Effector memory CD8-positive, alpha-beta T cell (primary cell): Measurements from ENCODE around the gene LIX1L.
A peak's percentile ranks its signal among the peaks of the same experiment; 100 is the strongest.
"Not testable (repeated sequence)": the region's sequence is repeated elsewhere in the genome, so short reads cannot be mapped to it uniquely, and the experiment has no call there.

ENCODE experiments used
- ATAC-seq: fragments of 150-1000 bp; cut with Tn5 transposase; replicated peaks from 2 replicates; pipeline ENCODE4 v1.10.0; 2021; ENCODE audit warnings: mild to moderate bottlenecking, moderate library complexity
- DNase-seq, 3 experiments: peaks; one replicate each; pipeline ENCODE4 v3.0.0; 2021
- H3K27ac Mint-ChIP-seq, 2 donors: one replicate each; pipeline ENCODE4 v1.8.0; 2022; ENCODE audit warnings: mild to moderate bottlenecking in 2 of 2, mixed read lengths in 2 of 2, moderate library complexity in 2 of 2
- H3K27me3 Mint-ChIP-seq, 2 donors: one replicate each; pipeline ENCODE4 v1.8.0; 2022; ENCODE audit warnings: mixed read lengths in 2 of 2
- H3K36me3 Mint-ChIP-seq: one replicate; pipeline ENCODE4 v1.8.0; 2022; ENCODE audit warnings: mild to moderate bottlenecking, moderate library complexity, mixed read lengths; ENCODE audit not compliant: insufficient read depth
- H3K4me1 Mint-ChIP-seq, 2 donors: one replicate each; pipeline ENCODE4 v1.8.0; 2022; ENCODE audit warnings: low read depth in 2 of 2, mixed read lengths in 2 of 2
- H3K4me3 Mint-ChIP-seq, 2 donors: one replicate each; pipeline ENCODE4 v1.8.0; 2022; ENCODE audit warnings: mild to moderate bottlenecking in 2 of 2, mixed read lengths in 2 of 2, moderate library complexity in 2 of 2
- H3K9me3 Mint-ChIP-seq, 2 donors: one replicate each; pipeline ENCODE4 v1.8.0; 2022; ENCODE audit warnings: mixed read lengths in 2 of 2

LIX1L gene

GRCh38 chr1:145927063-145927886 is 30.5 kb downstream of the LIX1L start, which contains the start of gene RBM8A:
TSS of gene RBM8A (minus strand) at chr1:145927484. CDS start at chr1:145927426, 58 bp downstream.
- Mint-ChIP-seq H3K36me3 (peaks cover 27% of the 10 kb centered on the region), H3K4me3 (no peak within 1 kb of the TSS), H3K4me1 (peaks cover 16 to 19% of the 10 kb centered on the region in 2 donors), H3K9me3 (no peaks in the 10 kb centered on the region), H3K27ac (no peak within 1 kb of the TSS), H3K27me3 (no peaks in the 10 kb centered on the region)
- peak; percentile 96 for ATAC-seq
- peak; percentile 92 to 94 (median 93) for DNase-seq

- Mint-ChIP-seq H3K9me3 (no peaks in the 10 kb centered on the region), H3K4me1 (peaks cover 11 to 16% of the 10 kb centered on the region in 2 donors), H3K4me3 (no peak overlapping the region), H3K27me3 (no peaks in the 10 kb centered on the region), H3K36me3 (peaks cover 27% of the 10 kb centered on the region), H3K27ac (no peak overlapping the region)
- DNase-seq (peak in 1 of 3 experiments; percentile 7), ATAC-seq (peak; percentile 1)
Observed at GRCh38 chr1:145926686-145927062, 31.1 kb downstream of the LIX1L start.

- H3K27ac Mint-ChIP-seq = no peak overlapping the region
- H3K9me3 Mint-ChIP-seq = no peaks in the 10 kb centered on the region
- peaks cover 36% of the 10 kb centered on the region for H3K36me3 Mint-ChIP-seq
- DNase-seq (no peak), ATAC-seq (no peak)
- peaks cover 13 to 29% of the 10 kb centered on the region in 2 donors for H3K4me1 Mint-ChIP-seq
- no peak overlapping the region for H3K4me3 Mint-ChIP-seq
- H3K27me3 Mint-ChIP-seq = no peaks in the 10 kb centered on the region
Observed at GRCh38 chr1:145922266-145922665, 35.6 kb downstream of the LIX1L start.

GRCh38 chr1:145920297-145920696 is 37.5 kb downstream of the LIX1L start:
- peak overlapping the region in 1 of 2 donors; percentile 58 for H3K27ac Mint-ChIP-seq
- not testable (repeated sequence) for ATAC-seq, H3K27me3 Mint-ChIP-seq

GRCh38 chr1:145918992-145919939 is 38.6 kb downstream of the LIX1L start:
- Mint-ChIP-seq H3K27me3 (no peaks in the 10 kb centered on the region), H3K27ac (peak overlapping the region; percentile 89 to 94), H3K4me3 (peak overlapping the region; percentile 88 to 96), H3K36me3 (peaks cover 48% of the 10 kb centered on the region), H3K9me3 (no peaks in the 10 kb centered on the region), H3K4me1 (peaks cover 26% of the 10 kb centered on the region in 2 donors)
- ATAC-seq (peak; percentile 5), DNase-seq (no peak)

More at GRCh38 chr1:145920297-145920696, 37.5 kb downstream of the LIX1L start:
- DNase-seq, H3K9me3 Mint-ChIP-seq: not testable (repeated sequence)
- H3K4me3 Mint-ChIP-seq = peak overlapping the region; percentile 88 to 96
- peaks cover 43% of the 10 kb centered on the region for H3K36me3 Mint-ChIP-seq
- peaks cover 26% of the 10 kb centered on the region in 2 donors for H3K4me1 Mint-ChIP-seq

- peak within 1 kb of the TSS; percentile 89 to 94 for H3K27ac Mint-ChIP-seq
- ATAC-seq (peak; percentile 88), DNase-seq (peak; percentile 89 to 90 (median 89))
- peaks cover 26 to 33% of the 10 kb centered on the region in 2 donors for H3K4me1 Mint-ChIP-seq
- H3K36me3 Mint-ChIP-seq = peaks cover 46% of the 10 kb centered on the region
- no peaks in the 10 kb centered on the region for H3K9me3 Mint-ChIP-seq
- peak within 1 kb of the TSS; percentile 88 to 96 for H3K4me3 Mint-ChIP-seq
- H3K27me3 Mint-ChIP-seq = no peaks in the 10 kb centered on the region
Observed at GRCh38 chr1:145918144-145918991, 39.4 kb downstream of the LIX1L start, which contains the start of gene PEX11B. TSS of gene PEX11B (minus strand) at chr1:145918717. CDS start at chr1:145918688, 29 bp downstream.

- no peaks in the 10 kb centered on the region for H3K27me3 Mint-ChIP-seq
- peak overlapping the region; percentile 89 to 94 for H3K27ac Mint-ChIP-seq
- H3K9me3 Mint-ChIP-seq = no peaks in the 10 kb centered on the region
- DNase-seq = no peak
- peak overlapping the region; percentile 88 to 96 for H3K4me3 Mint-ChIP-seq
- H3K4me1 Mint-ChIP-seq = peaks cover 26 to 33% of the 10 kb centered on the region in 2 donors
- H3K36me3 Mint-ChIP-seq = peaks cover 48% of the 10 kb centered on the region
- ATAC-seq = no peak
Observed at GRCh38 chr1:145917595-145917994, 40.2 kb downstream of the LIX1L start.

GRCh38 chr1:145916745-145917144 is 41.1 kb downstream of the LIX1L start:
- H3K4me1 Mint-ChIP-seq = peaks cover 26 to 33% of the 10 kb centered on the region in 2 donors
- H3K27me3 Mint-ChIP-seq = no peaks in the 10 kb centered on the region
- ATAC-seq (no peak), DNase-seq (no peak)
- H3K36me3 Mint-ChIP-seq = peaks cover 53% of the 10 kb centered on the region
- H3K4me3 Mint-ChIP-seq = peak overlapping the region; percentile 72 to 96
- no peaks in the 10 kb centered on the region for H3K9me3 Mint-ChIP-seq
- peak overlapping the region in 1 of 2 donors; percentile 89 for H3K27ac Mint-ChIP-seq

- Mint-ChIP-seq H3K27ac (no peak overlapping the region), H3K4me1 (peaks cover 10 to 28% of the 10 kb centered on the region in 2 donors), H3K4me3 (no peak overlapping the region), H3K9me3 (no peaks in the 10 kb centered on the region), H3K36me3 (peaks cover 38% of the 10 kb centered on the region), H3K27me3 (no peaks in the 10 kb centered on the region)
- no peak for ATAC-seq
- no peak for DNase-seq
Observed at GRCh38 chr1:145912128-145912641, 45.6 kb downstream of the LIX1L start.

- DNase-seq (no peak), ATAC-seq (no peak)
- peaks cover 15% of the 10 kb centered on the region for H3K36me3 Mint-ChIP-seq
- peaks cover 5 to 10% of the 10 kb centered on the region in 2 donors for H3K4me1 Mint-ChIP-seq
- no peak overlapping the region for H3K27ac Mint-ChIP-seq
- H3K9me3 Mint-ChIP-seq = no peaks in the 10 kb centered on the region
- no peaks in the 10 kb centered on the region for H3K27me3 Mint-ChIP-seq
- H3K4me3 Mint-ChIP-seq = no peak overlapping the region
Observed at GRCh38 chr1:145908653-145909052, 49.2 kb downstream of the LIX1L start.

GRCh38 chr1:145906954-145907753 is 50.7 kb downstream of the LIX1L start:
- no peaks in the 10 kb centered on the region for H3K9me3 Mint-ChIP-seq
- peak overlapping the region in 1 of 2 donors; percentile 19 for H3K27ac Mint-ChIP-seq
- peaks cover 5 to 7% of the 10 kb centered on the region in 2 donors for H3K4me1 Mint-ChIP-seq
- ATAC-seq = no peak
- H3K36me3 Mint-ChIP-seq = peaks cover 7% of the 10 kb centered on the region
- H3K27me3 Mint-ChIP-seq = no peaks in the 10 kb centered on the region
- H3K4me3 Mint-ChIP-seq = no peak overlapping the region
- no peak for DNase-seq
